ENCODE results near the gene ALKBH5. TPM values are rescaled to one million over a fixed set of nuclear protein-coding genes. Genes with fewer than 3 reads are reported as not detected.

Gene ALKBH5
- total and polyA plus RNA-seq, 2 of the 8 experiments (the other 6 are each of a cell fraction or from before 2014, with no cell fraction given), result 63.7 to 86.4 TPM

GRCh38 chr17:18229254-18229653 is 45.6 kb downstream of the ALKBH5 start:
- Histone ChIP-seq H4K5ac (ENCODE audit: insufficient read length, low read depth, low read length) (no peak overlapping the region), H3K27ac (ENCODE audit: low read depth, low read length) (no peak overlapping the region), H3K36me3 (ENCODE audit: control insufficient read depth in 2 of 4, insufficient read depth in 4 of 4, low read length in 3 of 4) (peaks cover 7 to 18% (median 9%) of the 10 kb centered on the region in 4 experiments; a peak in 5 of 8 replicates), H4K8ac (ENCODE audit: extremely low read depth, insufficient read depth, low read length) (no peak overlapping the region), H3K18ac (ENCODE audit: extremely low read depth, low read length) (no peak overlapping the region), H3K14ac (ENCODE audit: insufficient read length) (no peak overlapping the region), H3K79me1 (ENCODE audit: low read depth, low read length) (peaks cover 50% of the 10 kb centered on the region), H2BK20ac (ENCODE audit: low read length) (no peak overlapping the region), H3K9me3 (ENCODE audit: insufficient read depth in 2 of 2, low read depth in 1 of 2, low read length in 1 of 2) (no peaks in the 10 kb centered on the region), H2BK12ac (ENCODE audit: low read depth, low read length) (no peak overlapping the region), H2BK15ac (ENCODE audit: low read length) (no peak overlapping the region), H3K23ac (ENCODE audit: insufficient read length) (no peak overlapping the region), H3K4me3 (ENCODE audit: extremely low read depth in 1 of 4, insufficient read depth in 2 of 4, low read depth in 3 of 4, low read length in 4 of 4) (no peak overlapping the region), H3K79me2 (ENCODE audit: control insufficient read depth in 1 of 2, insufficient read depth in 2 of 2, low read length in 2 of 2) (peaks cover 8 to 67% of the 10 kb centered on the region in 2 experiments), H3K27me3 (replicated peaks in 1 of 4; ENCODE audit: control insufficient read depth in 3 of 4, extremely low read depth in 1 of 4, insufficient read depth in 3 of 4, low read length in 3 of 4) (no peaks in the 10 kb centered on the region), H2BK5ac (ENCODE audit: low read depth, low read length) (no peak overlapping the region), H3K4me1 (replicated peaks in 1 of 4; ENCODE audit: control insufficient read depth in 3 of 4, insufficient read depth in 4 of 4, low read length in 3 of 4) (peaks cover 0 to 14% (median 9%) of the 10 kb centered on the region in 4 experiments; a peak in 6 of 7 replicates), H2BK120ac (replicated peaks; ENCODE audit: low read depth, low read length) (no peak overlapping the region), H3K4ac (replicated peaks; ENCODE audit: insufficient read length, low read depth, low read length) (no peak overlapping the region), H4K20me1 (replicated peaks in 1 of 2; ENCODE audit: control insufficient read depth in 1 of 2, insufficient read depth in 2 of 2, low read length in 2 of 2) (peaks cover 17 to 31% of the 10 kb centered on the region in 2 experiments), H3K56ac (replicated peaks; ENCODE audit: insufficient read length, low read depth, low read length) (no peak overlapping the region), H2AK5ac (ENCODE audit: low read depth, low read length) (no peak overlapping the region), H3K4me2 (ENCODE audit: insufficient read depth in 1 of 2, low read depth in 2 of 2, low read length in 2 of 2) (no peak overlapping the region), H3K23me2 (ENCODE audit: low read depth, low read length) (peaks cover 11% of the 10 kb centered on the region), H4K91ac (replicated peaks; ENCODE audit: insufficient read length, low read length) (no peak overlapping the region), H3K9ac (replicated peaks in 1 of 4; ENCODE audit: extremely low read depth in 1 of 4, low read depth in 3 of 4, low read length in 3 of 4) (no peak overlapping the region), H2AFZ (ENCODE audit: low read length) (no peak overlapping the region)
- FAIRE-seq (no peak), DNase-seq (ENCODE audit: low read depth in 1 of 2, low spot score in 2 of 2) (no peak)
- ChIA-PET POLR2A (ENCODE audit: partially characterized antibody) (interaction anchor here (1.3 to 3.6 kb wide), 4 partner anchors 12 to 46 kb away, joined by 4 to 14 read pairs (median 11); partner anchors contain the start of genes ALKBH5, FLII and MIEF2), CTCF (ENCODE audit: partially characterized antibody) (interaction anchor here (0.5 to 8.4 kb wide), 8 partner anchors 13 to 780 kb away, joined by 3 to 76 read pairs (median 4); no protein-coding TSS in a partner anchor)
- WGBS, 2 experiments (ENCODE audit: extremely low coverage in 1 of 2, insufficient coverage in 1 of 2, insufficient read length in 1 of 2, insufficient replicate concordance in 2 of 2, low coverage in 1 of 2, low lambda C conversion rate in 2 of 2, missing lambda C conversion rate in 1 of 2), result 92% methylated on average over 4 of the region's 4 CpGs; no CpG with 5 or more reads in 1 of the 2 experiments
- TF ChIP-seq KDM5A (IDR thresholded peaks at IDR 0.05; ENCODE audit: low read length), result no peak
- TF ChIP-seq RAD21 (IDR thresholded peaks at IDR 0.05 in 1 of 2, conservative IDR thresholded peaks at IDR 0.05 in 1 of 2; ENCODE audit: low read depth in 2 of 2, low read length in 2 of 2), result no peak
- TF ChIP-seq CBX5 (IDR thresholded peaks at IDR 0.05; ENCODE audit: low read depth, low read length), result no peak
- TF ChIP-seq ASH2L (IDR thresholded peaks at IDR 0.05; ENCODE audit: low read length), result no peak
- no peak for TF ChIP-seq SIX5 (IDR thresholded peaks at IDR 0.05; ENCODE audit: low read depth, low read length)
- TF ChIP-seq EGR1 (IDR thresholded peaks at IDR 0.05; ENCODE audit: borderline replicate concordance, low read depth, low read length), result no peak
- TF ChIP-seq HDAC6 (IDR thresholded peaks at IDR 0.05; ENCODE audit: low read depth, low read length), result no peak
- TF ChIP-seq ATF3 (IDR thresholded peaks at IDR 0.05; ENCODE audit: insufficient read depth, low read depth, low read length), result no peak
- TF ChIP-seq TAF1 (IDR thresholded peaks at IDR 0.05; ENCODE audit: low read depth, low read length), result no peak
- TF ChIP-seq, protein P1, sequence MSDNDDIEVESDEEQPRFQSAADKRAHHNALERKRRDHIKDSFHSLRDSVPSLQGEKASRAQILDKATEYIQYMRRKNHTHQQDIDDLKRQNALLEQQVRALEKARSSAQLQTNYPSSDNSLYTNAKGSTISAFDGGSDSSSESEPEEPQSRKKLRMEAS (IDR thresholded peaks at IDR 0.05), result no peak
- no peak for TF ChIP-seq SP1 (IDR thresholded peaks at IDR 0.05; ENCODE audit: low read depth, low read length)
- TF ChIP-seq USF2 (IDR thresholded peaks at IDR 0.05; ENCODE audit: low read length), result no peak
- TF ChIP-seq SP2 (IDR thresholded peaks at IDR 0.05; ENCODE audit: low read length), result no peak
